Erythroblast (primary cell): ENCODE data around the gene F8.

ENCODE experiments used
- GATA1 ChIP-seq: IDR thresholded peaks from 2 replicates; pipeline ENCODE4 v1.6.1; 2011; ENCODE audit warnings: low read depth, mild to moderate bottlenecking, control low read depth, low read length, moderate library complexity
- POLR2A ChIP-seq: IDR thresholded peaks from 2 replicates; pipeline ENCODE4 v1.6.1; 2011; ENCODE audit warnings: mild to moderate bottlenecking, low read length

- no peak for TF ChIP-seq POLR2A
- no peak for TF ChIP-seq GATA1
Observed at GRCh38 chrX:154822029-154822428, 200.5 kb downstream of the F8 start.
